Breast epithelium (tissue), 3 donors: ENCODE results near the gene RELN.

Experiments used
- CTCF ChIP-seq, 3 donors: fragments of 450-650 bp; IDR thresholded peaks; one replicate each; pipeline ENCODE4 v1.5.1; 2016 to 2017; ENCODE audit warnings: antibody characterized with exemption in 3 of 3, mild to moderate bottlenecking in 3 of 3, moderate library complexity in 3 of 3
- POLR2A ChIP-seq: fragments of 450-650 bp; IDR thresholded peaks from one replicate; pipeline ENCODE4 v1.6.1; 2016; ENCODE audit warnings: antibody characterized with exemption, mild to moderate bottlenecking, moderate library complexity

- no peak for TF ChIP-seq CTCF (IDR thresholded peaks at IDR 0.05)
- TF ChIP-seq POLR2A, result no peak
These were observed 549.8 kb downstream of the RELN start for GRCh38 chr7:103439661-103440060.
